Ishikawa (cell line): Measurements from ENCODE around the gene NFATC4.

Source experiments
- CEBPB ChIP-seq: IDR thresholded peaks from 2 replicates; pipeline ENCODE4 v1.6.1; 2012
- CREB1 ChIP-seq: IDR thresholded peaks from 2 replicates; pipeline ENCODE4 v1.6.1; 2012; ENCODE audit warnings: low read depth
- EGR1 ChIP-seq: IDR thresholded peaks from 2 replicates; pipeline ENCODE4 v1.6.1; 2012
- EP300 ChIP-seq: IDR thresholded peaks from 2 replicates; pipeline ENCODE4 v1.6.1; 2012; ENCODE audit warnings: borderline replicate concordance
- FOXM1 ChIP-seq: IDR thresholded peaks from 2 replicates; pipeline ENCODE4 v1.6.1; 2012; ENCODE audit warnings: low read depth, borderline replicate concordance
- MAX ChIP-seq: IDR thresholded peaks from 2 replicates; pipeline ENCODE4 v1.6.1; 2012
- NFIC ChIP-seq: IDR thresholded peaks from 2 replicates; pipeline ENCODE4 v1.6.1; 2012
- RAD21 ChIP-seq: IDR thresholded peaks from 2 replicates; pipeline ENCODE4 v1.6.1; 2012; ENCODE audit warnings: low read depth
- REST ChIP-seq: IDR thresholded peaks from 2 replicates; pipeline ENCODE4 v1.6.1; 2012; ENCODE audit warnings: low read depth, mild to moderate bottlenecking
- TCF12 ChIP-seq: IDR thresholded peaks from 2 replicates; pipeline ENCODE4 v1.6.1; 2012; ENCODE audit warnings: low read depth
- TEAD4 ChIP-seq: IDR thresholded peaks from 2 replicates; pipeline ENCODE4 v1.6.1; 2012
- USF1 ChIP-seq: IDR thresholded peaks from 2 replicates; pipeline ENCODE4 v1.6.1; 2012
- YY1 ChIP-seq: IDR thresholded peaks from 2 replicates; pipeline ENCODE4 v1.6.1; 2012; ENCODE audit warnings: low read depth
- ZBTB7A ChIP-seq: IDR thresholded peaks from 2 replicates; pipeline ENCODE4 v1.6.1; 2012; ENCODE audit warnings: low read depth

- TF ChIP-seq YY1 (no peak), RAD21 (peak; percentile 22; the same call in 1 of the 2 replicates), EP300 (peak; percentile 31; the same call in 1 of the 2 replicates), CREB1 (no peak), MAX (no peak), FOXM1 (no peak), EGR1 (no peak), NFIC (no peak), TCF12 (no peak), REST (no peak), USF1 (no peak), ZBTB7A (0 out of 2 replicates have a peak, but pooled peaks have one; percentile 24), TEAD4 (peak; percentile 75), CEBPB (no peak)
Measured at GRCh38 chr14:24392325-24393091, 24.5 kb downstream of the NFATC4 start.
